Liver (tissue), 9 donors: Measurements from ENCODE around the gene GANC. TPM values are rescaled to one million over a fixed set of nuclear protein-coding genes. Genes with fewer than 3 reads are reported as not detected.

ENCODE experiments used
- DNase-seq: peaks from one replicate; pipeline ENCODE4 v3.0.0-alpha.2; 2017; ENCODE audit warnings: low spot score
- H3K27ac ChIP-seq, 2 donors: one replicate each; pipeline ENCODE4 v1.7.0; 2013; ENCODE audit warnings: inconsistent platforms in 2 of 2, low read length in 2 of 2, control low read depth in 1 of 2, low read depth in 1 of 2, mild to moderate bottlenecking in 1 of 2
- H3K27me3 ChIP-seq, 4 donors: one replicate each; pipeline versions ENCODE4 v1.6.1 to v1.7.0; 2013; ENCODE audit warnings: low read length in 3 of 4, inconsistent platforms in 1 of 4, mild to moderate bottlenecking in 1 of 4, moderate library complexity in 1 of 4; ENCODE audit not compliant: control insufficient read depth in 4 of 4, insufficient read depth in 4 of 4
- H3K36me3 ChIP-seq, 4 donors: one replicate each; pipeline versions ENCODE4 v1.6.1 to v1.7.0; 2013; ENCODE audit warnings: low read length in 3 of 4, mild to moderate bottlenecking in 3 of 4, low read depth in 1 of 4, moderate library complexity in 1 of 4; ENCODE audit not compliant: control insufficient read depth in 4 of 4, insufficient read depth in 3 of 4
- H3K4me1 ChIP-seq, 4 donors: one replicate each; pipeline versions ENCODE4 v1.6.1 to v1.7.0; 2013; ENCODE audit warnings: low read length in 3 of 4, mild to moderate bottlenecking in 3 of 4, moderate library complexity in 1 of 4; ENCODE audit not compliant: control insufficient read depth in 4 of 4, insufficient read depth in 4 of 4
- H3K4me3 ChIP-seq, 3 donors: one replicate each; pipeline versions ENCODE4 v1.6.1 to v1.7.0; 2013; ENCODE audit warnings: low read length in 3 of 3, control low read depth in 1 of 3, low read depth in 1 of 3, mild to moderate bottlenecking in 1 of 3
- H3K9ac ChIP-seq, 2 donors: one replicate each; pipeline ENCODE4 v1.7.0; 2013; ENCODE audit warnings: low read length in 2 of 2, mild to moderate bottlenecking in 2 of 2, moderate library complexity in 2 of 2, control low read depth in 1 of 2, low read depth in 1 of 2
- H3K9me3 ChIP-seq, 4 donors: one replicate each; pipeline versions ENCODE4 v1.6.1 to v1.7.0; 2013; ENCODE audit warnings: low read length in 3 of 4; ENCODE audit not compliant: control insufficient read depth in 4 of 4
- ATF3 ChIP-seq: IDR thresholded peaks from 2 replicates; pipeline ENCODE4 v1.6.1; 2016; ENCODE audit warnings: antibody characterized with exemption
- CTCF ChIP-seq: fragments of 150-350 bp; IDR thresholded peaks from 2 replicates; pipeline ENCODE4 v1.5.1; 2017; ENCODE audit warnings: improper control_type of control experiment, low read depth, low read length; ENCODE audit not compliant: missing input control
- EGR1 ChIP-seq, 2 donors: IDR thresholded peaks; 2 replicates each; pipeline ENCODE4 v1.6.1; 2016 to 2018; ENCODE audit warnings: antibody characterized with exemption in 2 of 2, low read depth in 2 of 2
- FOXA1 ChIP-seq: IDR thresholded peaks from 2 replicates; pipeline ENCODE4 v1.6.1; 2016; ENCODE audit warnings: antibody characterized with exemption
- GABPA ChIP-seq, 2 donors: IDR thresholded peaks in 1 of 2; conservative IDR thresholded peaks in 1 of 2; 2 replicates each; pipeline ENCODE4 v1.6.1; 2016; ENCODE audit warnings: antibody characterized with exemption in 2 of 2, mild to moderate bottlenecking in 1 of 2, moderate library complexity in 1 of 2
- HNF4A ChIP-seq, 2 donors: conservative IDR thresholded peaks; 2 replicates each; pipeline ENCODE4 v1.6.1; 2016; ENCODE audit warnings: antibody characterized with exemption in 2 of 2, mild to moderate bottlenecking in 2 of 2
- HNF4G ChIP-seq: IDR thresholded peaks from 2 replicates; pipeline ENCODE4 v1.6.1; 2016; ENCODE audit warnings: antibody characterized with exemption
- JUND ChIP-seq, 2 donors: IDR thresholded peaks; 2 replicates each; pipeline ENCODE4 v1.6.1; 2016; ENCODE audit warnings: antibody characterized with exemption in 2 of 2
- MAX ChIP-seq: IDR thresholded peaks from 2 replicates; pipeline ENCODE4 v1.6.1; 2016; ENCODE audit warnings: antibody characterized with exemption
- NR2F2 ChIP-seq: IDR thresholded peaks from 2 replicates; pipeline ENCODE4 v1.6.1; 2016; ENCODE audit warnings: antibody characterized with exemption
- RAD21 ChIP-seq, 2 donors: IDR thresholded peaks; 2 replicates each; pipeline ENCODE4 v1.6.1; 2016; ENCODE audit warnings: antibody characterized with exemption in 2 of 2, mild to moderate bottlenecking in 2 of 2
- RXRA ChIP-seq, 2 donors: IDR thresholded peaks; 2 replicates each; pipeline ENCODE4 v1.6.1; 2017 to 2018; ENCODE audit warnings: antibody characterized with exemption in 2 of 2, mild to moderate bottlenecking in 1 of 2
- SP1 ChIP-seq: IDR thresholded peaks from 2 replicates; pipeline ENCODE4 v1.6.1; 2018; ENCODE audit warnings: antibody characterized with exemption, mild to moderate bottlenecking
- TAF1 ChIP-seq: conservative IDR thresholded peaks from 2 replicates; pipeline ENCODE4 v1.6.1; 2016; ENCODE audit warnings: antibody characterized with exemption, mild to moderate bottlenecking
- YY1 ChIP-seq: IDR thresholded peaks from 2 replicates; pipeline ENCODE4 v1.6.1; 2016; ENCODE audit warnings: antibody characterized with exemption, mild to moderate bottlenecking
- ZBTB33 ChIP-seq: IDR thresholded peaks from 2 replicates; pipeline ENCODE4 v1.6.1; 2016; ENCODE audit warnings: antibody characterized with exemption
- WGBS: extraction: QIAGEN DNeasy Blood & Tissue Kit; methylation state at CpG from one replicate; pipeline ENCODE4 v1.1.7; 2013; 5-methylcytosine and 5-hydroxymethylcytosine counted together
- polyA plus RNA-seq, 2 donors: library from polyadenylated mRNA; stranded (reverse) in 1 of 2; unstranded in 1 of 2; fragments of 200-250 nt in 1 of 2; fragments of >200 nt in 1 of 2; fragmentation: Nextera tagmentation in 1 of 2; extraction: Ambion mirVana in 1 of 2; gene quantifications; one replicate each; pipeline versions ENCODE4 v1.2.1 to v1.2.3, GENCODE V29; 2013 to 2015
- total RNA-seq, 2 donors: library from RNA; depleted of rRNA; stranded (reverse); fragments of >200 nt; gene quantifications; one replicate each; pipeline ENCODE4 v1.2.3, GENCODE V29; 2014
- donor health status: healthy.
- donor health status: healthy.
- donor health status: healthy.
- donor health status: healthy.
- donor health status: healthy.

The GANC gene
- total and polyA plus RNA-seq, 4 donors: 4.8 to 28.9 (median 10.9) TPM

- TF ChIP-seq HNF4G (no peak), TAF1 (no peak), HNF4A (conservative IDR thresholded peaks at IDR 0.05) (no peak), GABPA (IDR thresholded peaks at IDR 0.05 in 1 of 2, conservative IDR thresholded peaks at IDR 0.05 in 1 of 2) (no peak), MAX (no peak), ZBTB33 (no peak), CTCF (no peak), RAD21 (IDR thresholded peaks at IDR 0.05) (no peak), EGR1 (IDR thresholded peaks at IDR 0.05; ENCODE audit: low read depth in 2 of 2) (no peak), RXRA (IDR thresholded peaks at IDR 0.05) (no peak), YY1 (no peak)
- DNase-seq: no peak
Measured at GRCh38 chr15:42267286-42267685, 5.7 kb upstream of the GANC start.

GRCh38 chr15:42270551-42270950 is 2.5 kb upstream of the GANC start:
- TF ChIP-seq ATF3 (no peak), HNF4A (conservative IDR thresholded peaks at IDR 0.05) (no peak), NR2F2 (no peak), RXRA (IDR thresholded peaks at IDR 0.05) (no peak), GABPA (IDR thresholded peaks at IDR 0.05 in 1 of 2, conservative IDR thresholded peaks at IDR 0.05 in 1 of 2) (no peak), SP1 (no peak), JUND (IDR thresholded peaks at IDR 0.05) (no peak), TAF1 (no peak), RAD21 (IDR thresholded peaks at IDR 0.05) (no peak), CTCF (no peak), HNF4G (no peak), FOXA1 (no peak), MAX (no peak)
- Histone ChIP-seq H3K4me3 (no peak overlapping the region), H3K27ac (no peak overlapping the region), H3K4me1 (peaks cover 0 to 35% (median 27%) of the 10 kb centered on the region in 4 donors), H3K27me3 (no peaks in the 10 kb centered on the region), H3K36me3 (peaks cover 0 to 20% (median 17%) of the 10 kb centered on the region in 4 donors), H3K9ac (no peak overlapping the region), H3K9me3 (no peaks in the 10 kb centered on the region)
- no peak for DNase-seq
- 48% methylated on average over 2 of the region's 2 CpGs for WGBS

More at GRCh38 chr15:42267286-42267685, 5.7 kb upstream of the GANC start:
- H3K27me3 ChIP-seq: no peaks in the 10 kb centered on the region
- H3K9me3 ChIP-seq: no peaks in the 10 kb centered on the region
- H3K27ac ChIP-seq: no peak overlapping the region
- H3K4me3 ChIP-seq: no peak overlapping the region
- peaks cover 0 to 21% (median 18%) of the 10 kb centered on the region in 4 donors for H3K4me1 ChIP-seq
- no peak overlapping the region for H3K9ac ChIP-seq
- H3K36me3 ChIP-seq: peaks cover 4 to 47% (median 38%) of the 10 kb centered on the region in 4 donors
